G401.6 (cell line): ENCODE results near the gene STARD5.

Source experiments
- FAIRE-seq: peaks from 2 replicates; lab custom pipeline; 2012; peaks lifted over from hg19 to GRCh38; lab: Jason Lieb, UNC

STARD5 gene

DNA sequence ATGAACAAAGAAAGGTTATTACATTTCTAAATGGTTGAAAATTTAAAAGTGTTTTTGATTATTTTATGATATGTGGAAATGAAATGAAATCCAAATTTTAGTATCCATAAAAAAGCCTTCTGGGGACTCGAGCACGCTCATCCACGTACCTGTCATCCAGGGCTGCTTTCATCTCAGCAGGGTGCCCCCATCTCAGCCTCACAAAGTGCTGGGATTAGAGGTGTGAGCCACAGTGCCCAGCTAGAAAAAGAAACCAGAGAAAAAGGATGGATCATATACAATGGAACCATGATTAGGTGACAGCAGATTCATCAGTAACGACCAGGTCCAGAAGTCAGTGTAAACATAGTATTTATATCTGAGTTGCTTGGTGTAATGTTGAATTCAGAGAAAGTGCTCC lies 49.7 kb downstream of the STARD5 start:
- FAIRE-seq: no peak

DNA sequence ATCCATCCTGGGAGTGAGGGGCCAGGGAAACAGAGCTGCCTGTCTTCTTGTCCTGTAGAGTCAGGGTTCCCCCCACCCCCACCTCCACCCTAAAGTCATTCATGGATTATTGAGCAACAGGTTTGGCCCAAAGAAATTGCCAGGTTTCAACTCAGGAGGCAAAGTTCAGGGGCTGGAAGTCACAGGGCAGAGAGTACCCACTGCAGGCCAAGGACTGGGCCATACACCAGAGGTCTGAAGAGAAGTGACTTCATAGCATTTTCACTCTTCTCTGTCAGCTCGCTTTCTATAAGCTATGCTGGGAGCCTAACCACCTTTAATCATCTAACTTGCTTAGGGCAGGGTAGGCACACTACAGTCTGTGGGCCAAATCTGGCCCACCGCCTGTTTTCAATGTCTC lies 50.1 kb downstream of the STARD5 start:
- FAIRE-seq: no peak

DNA sequence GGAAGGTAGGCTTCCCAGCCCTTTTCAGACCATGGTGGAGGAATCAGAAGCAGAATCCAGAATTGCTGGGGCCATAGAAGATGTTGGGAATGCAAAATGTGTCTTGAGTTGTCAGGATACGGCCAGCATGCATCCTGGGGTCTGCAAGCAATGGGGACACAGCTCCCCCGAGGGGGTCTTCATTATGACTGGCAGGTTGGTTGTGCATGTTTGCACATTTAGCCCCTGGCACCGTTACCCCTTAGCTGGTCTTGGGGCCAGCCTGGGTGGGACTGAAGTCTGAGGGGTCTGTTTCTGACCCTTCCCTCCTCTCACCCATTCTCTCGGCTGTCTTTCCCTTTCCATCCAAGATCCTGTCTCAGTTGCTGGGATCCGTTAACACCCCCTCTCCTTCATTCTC lies 50.7 kb downstream of the STARD5 start:
- no peak for FAIRE-seq

DNA sequence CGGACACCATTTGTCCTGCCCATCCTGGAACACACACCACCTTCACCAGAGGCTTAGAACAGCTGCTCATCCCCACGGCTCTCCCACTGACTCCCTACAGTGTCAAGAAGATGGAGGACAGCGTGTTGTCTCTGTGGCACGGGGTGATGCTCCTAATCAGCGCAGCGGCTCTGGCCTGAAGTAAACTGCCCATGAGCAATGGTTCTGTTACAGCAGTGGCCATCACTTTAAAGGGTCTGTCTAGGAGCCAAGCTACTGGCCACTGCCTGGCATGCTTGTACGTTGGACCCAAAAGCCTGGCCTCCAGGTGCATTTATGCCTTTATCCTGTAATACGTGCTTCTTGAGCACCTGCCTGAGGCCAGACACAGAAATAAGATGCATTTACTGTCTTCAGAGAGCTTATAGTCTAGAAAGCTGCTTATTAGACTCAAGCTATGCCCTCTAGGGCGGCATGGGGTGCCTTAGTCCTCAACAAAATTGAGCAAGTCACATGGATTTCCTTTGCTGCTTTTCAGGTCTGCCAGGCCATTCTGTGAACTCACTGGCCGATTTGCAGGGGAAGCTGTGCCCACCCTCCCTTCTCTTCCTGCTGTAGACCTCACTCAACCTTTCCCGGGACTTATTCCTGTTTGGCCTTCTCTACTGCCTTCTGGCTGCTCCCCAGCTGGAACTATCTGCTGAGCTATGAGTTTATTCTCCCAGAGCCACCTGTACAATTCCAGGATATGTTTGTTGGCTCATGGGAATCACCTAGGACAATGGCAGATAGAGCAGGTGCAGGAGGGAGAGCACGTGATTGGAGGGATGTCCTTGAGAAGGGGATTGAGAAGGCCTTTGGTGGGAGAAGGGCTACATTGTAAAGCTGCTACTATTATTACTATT lies 51.9 kb downstream of the STARD5 start:
- no peak for FAIRE-seq

DNA sequence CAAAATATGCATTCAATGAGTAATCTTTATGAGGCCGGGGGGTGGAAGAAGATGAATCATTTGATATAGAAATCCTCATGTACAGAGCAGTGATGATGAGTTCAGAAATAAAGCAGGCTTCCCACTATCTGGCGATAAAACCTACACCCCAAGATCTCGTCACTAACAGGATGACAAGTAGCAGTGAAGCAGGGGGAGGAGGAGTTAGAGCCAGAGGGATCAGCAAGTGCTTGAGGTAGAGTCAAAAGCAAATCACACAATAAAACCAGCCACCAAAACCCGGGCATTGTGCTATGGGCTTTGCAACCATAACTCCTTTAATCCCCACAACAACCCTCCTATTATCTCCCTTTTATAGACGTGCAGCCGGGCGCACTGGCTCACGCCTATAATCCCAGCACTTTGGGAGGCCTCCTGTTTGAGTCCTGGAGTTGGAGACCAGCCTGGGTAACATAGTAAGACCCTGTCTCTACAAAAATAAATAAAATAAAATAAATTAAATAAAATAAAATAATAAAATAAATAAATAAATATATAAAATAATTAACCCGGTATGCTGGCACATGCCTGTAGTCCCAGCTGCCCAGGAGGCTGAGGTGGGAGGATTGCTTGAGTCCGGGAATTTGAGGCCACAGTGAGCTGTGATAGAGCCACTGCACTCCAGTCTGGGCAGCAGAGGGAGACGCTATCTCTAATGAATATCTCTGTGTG lies 53.0 kb downstream of the STARD5 start:
- no peak for FAIRE-seq

DNA sequence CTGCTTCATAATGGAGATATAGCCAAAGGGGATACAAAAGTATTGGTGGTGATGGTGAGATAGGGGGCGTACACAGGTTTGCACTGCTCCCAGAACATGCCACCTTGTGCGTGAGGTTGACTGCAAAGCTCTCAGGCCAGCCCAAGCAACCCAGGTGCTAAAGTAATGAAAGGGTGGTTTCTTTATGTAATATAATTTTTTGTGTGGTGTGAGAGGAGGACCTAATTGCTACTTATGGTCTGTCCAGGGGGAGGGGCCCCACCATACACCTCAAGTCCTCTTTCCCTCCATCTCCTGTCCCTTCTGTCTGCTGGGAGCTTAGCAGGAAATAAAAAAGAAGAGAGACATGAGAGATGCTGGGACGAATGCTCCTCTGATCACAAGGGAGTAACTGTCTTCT lies 53.8 kb downstream of the STARD5 start:
- FAIRE-seq: no peak

DNA sequence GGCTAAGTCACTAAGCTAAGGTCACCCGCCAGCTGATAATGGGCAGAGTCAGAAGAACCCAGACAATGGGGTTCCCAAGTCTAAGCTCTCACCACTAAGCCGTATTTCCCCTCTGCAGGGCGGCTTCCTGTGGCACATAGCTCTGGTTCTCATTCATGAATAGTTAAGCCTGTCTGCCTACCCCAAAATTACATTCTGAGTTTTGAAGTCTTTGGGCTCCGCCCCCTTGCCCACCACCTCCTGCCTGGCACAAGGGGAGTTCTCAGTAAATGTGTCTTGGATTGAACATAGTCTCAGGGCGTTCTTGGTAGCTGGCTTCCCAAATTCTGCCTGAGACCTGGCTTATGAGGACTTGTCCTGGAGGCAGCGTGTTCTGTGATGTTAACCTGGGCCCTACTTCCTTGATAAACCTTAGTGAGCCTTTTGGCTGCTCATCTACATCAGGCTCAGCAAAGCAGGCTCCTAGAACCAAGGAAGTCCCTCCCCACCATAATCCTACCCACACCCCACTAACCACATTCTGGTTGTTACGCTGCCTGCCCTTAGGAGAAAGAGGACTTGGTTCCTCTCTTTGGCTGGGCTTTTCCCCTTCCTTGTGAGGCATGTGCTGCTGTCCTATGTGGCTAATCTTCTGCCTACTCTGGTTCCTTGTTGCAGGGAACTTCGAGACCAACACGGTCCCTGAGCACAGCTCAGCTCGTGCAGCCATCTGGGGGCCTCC lies 54.9 kb downstream of the STARD5 start:
- FAIRE-seq: no peak

DNA sequence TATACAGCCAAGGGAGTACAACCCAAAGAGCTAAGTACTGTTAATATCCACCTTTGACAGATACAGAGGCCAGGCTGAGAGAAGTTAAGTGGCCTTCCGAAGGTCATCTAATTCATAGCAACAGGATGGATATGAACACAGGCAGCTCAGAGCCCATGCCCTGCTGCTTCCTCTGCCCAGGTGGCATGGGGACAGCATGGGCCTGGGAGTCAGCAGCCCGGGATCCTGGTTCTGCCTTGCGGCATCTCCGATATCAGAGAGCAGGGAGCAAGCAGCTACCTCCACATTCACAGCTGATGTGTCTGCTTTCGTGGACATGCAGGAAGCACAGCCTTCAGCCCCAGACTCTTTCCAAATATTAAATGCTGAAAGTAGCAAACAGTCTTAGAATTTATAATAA lies 55.6 kb downstream of the STARD5 start:
- no peak for FAIRE-seq

DNA sequence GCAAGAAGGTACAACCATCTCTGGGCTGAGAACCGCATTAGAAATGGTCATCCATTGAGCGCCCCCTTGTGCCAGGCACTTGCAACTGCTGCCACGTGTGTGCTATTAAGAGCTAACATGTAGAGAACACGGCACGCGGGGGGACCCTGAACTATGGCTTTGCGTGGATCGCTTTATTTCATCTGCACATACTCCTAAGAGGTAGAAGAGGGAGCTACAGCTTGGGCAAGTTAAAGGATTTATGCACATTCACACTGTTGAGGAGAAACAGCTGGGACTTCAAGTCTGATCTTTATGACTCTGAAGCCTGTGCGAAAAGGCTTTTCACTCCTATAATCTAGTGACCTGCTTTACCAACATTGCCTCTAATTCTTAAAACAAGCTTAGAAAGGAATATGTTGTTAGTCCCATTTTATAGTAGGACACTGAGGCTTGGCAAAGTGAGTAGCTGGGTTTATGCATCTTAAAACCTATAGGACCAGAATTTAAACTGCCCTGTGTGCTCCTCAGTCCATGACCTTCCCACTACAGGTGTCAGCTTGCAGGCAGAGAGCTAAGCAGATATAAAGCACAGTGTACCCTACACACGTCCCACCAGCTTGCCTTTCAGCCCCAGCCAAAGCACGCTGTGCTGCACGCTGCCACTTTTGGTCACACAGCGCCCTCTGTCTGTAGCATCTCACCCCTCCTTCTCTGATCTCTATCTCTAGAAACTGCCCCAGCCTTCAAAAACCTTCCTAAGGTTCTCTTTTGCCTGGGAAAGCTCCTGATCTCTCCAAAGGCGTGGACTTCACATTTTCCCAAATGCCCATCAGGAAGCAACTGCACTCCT lies 57.8 kb downstream of the STARD5 start:
- FAIRE-seq: no peak

DNA sequence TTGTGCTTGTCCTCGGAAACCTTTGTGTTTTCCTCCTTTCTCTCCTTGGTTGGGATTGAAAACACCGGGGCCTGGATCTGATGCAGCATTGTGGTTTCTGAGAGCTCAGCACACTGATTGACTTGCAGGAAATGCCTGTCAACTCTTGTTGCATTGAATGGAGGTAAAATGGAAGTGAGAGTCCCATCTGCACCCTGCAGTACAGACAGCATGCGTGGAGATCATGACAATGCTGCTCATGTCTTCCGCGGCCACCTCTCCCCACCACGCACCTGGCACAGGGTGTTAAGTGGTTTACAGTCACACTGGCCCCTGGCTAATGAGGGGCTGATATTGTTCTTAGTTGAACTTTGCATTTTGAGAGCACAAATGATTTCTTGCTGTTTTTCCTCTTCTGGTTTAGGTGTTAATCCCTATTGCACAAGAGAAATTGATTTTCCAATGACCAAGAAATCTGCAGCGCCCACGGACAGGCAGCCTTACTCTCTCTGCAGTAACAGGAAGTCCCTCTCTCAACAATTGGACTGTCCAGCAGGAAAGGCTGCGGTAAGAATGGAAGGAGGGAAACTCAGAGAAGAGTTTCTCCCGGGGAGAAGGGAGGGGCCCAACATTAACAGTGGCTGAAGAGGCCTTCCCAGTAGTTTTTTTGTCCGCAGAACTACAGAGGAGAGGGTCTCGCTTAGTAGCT lies 58.5 kb downstream of the STARD5 start:
- FAIRE-seq: no peak

DNA sequence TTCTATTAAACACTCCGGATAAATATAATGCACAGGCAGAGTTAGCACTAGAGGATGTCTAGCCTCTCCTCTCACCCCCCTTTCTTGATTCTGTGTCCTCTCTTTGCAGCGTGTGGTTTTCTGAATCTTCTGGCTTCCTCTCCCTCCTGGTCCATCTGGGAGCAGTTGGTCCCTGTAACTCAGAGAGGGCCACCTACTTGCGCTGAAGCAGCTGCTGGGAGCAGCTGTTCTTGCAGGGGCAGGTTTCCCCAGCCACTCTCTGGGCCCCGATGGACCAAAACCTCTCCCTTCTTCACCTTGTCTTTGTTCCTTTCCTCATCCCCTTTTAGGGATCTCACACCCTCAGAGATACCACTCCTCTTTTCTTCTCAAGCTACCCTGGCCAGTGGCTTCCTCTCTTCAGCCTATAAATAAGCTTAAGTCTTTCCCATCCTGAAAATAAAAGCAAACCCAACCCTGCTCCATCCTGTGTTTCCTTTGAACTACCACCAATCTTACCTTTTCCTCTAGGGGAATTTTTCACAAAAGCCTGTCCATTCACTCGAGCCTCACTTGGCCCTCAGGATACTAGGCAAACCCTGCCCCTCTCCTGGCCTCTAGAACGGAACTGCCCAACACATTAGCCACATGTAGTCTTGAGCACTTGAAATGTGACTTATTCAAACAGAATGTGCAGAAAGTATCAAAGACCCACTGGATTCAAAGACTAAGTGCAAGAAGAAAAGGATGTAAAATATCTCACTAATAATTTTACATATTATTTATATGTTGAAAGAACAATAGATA lies 59.7 kb downstream of the STARD5 start:
- no peak for FAIRE-seq

DNA sequence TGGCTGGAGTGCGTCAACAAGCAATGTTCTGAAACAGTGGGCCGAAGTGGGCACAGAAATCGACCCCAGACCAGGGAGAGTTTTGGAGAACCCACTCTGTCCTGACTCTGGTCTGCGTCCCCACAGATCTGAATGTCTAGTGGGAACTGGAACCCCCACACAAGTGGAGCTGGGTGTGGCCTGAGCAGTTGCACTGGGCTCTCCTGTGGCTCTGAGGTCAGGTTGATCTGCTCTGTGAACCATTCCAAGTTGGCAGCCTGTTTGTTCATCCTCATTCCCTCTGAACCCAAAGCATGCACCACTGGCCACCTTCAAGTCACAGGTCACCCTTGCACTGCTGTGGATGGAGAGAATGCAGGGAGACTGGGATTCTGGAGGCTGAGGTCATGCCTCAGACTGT lies 60.5 kb downstream of the STARD5 start:
- FAIRE-seq: no peak

DNA sequence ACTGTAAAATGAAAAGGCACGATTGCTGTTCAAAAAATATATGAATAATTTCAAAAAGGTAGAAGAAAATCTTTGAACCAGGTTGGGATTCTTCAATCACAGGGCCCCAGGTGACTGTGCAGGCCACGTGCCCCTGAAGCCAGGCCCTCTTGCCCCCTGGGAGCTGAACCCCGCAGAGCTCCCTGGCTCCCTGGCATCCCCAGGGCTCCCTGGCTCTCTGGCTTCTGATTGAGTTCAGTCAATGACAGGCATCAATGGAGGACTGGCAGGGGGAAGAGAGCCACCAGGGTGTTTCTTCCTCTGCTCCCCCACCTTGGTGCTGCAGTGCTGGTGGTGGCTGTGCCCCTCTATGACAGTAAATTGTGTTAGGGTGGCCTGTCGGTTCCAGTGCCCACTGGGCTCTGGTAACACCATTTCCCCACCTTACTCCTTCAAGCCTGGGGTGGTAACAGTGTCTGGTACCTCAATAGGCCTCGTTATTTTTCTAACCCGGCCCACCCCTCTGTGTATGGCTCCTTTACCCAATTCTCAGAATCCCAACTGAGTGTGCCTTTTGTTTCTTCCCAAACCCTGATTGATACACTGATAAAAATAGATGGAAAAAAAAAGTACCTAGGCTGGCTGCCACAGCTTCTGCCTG lies 62.6 kb downstream of the STARD5 start:
- no peak for FAIRE-seq

DNA sequence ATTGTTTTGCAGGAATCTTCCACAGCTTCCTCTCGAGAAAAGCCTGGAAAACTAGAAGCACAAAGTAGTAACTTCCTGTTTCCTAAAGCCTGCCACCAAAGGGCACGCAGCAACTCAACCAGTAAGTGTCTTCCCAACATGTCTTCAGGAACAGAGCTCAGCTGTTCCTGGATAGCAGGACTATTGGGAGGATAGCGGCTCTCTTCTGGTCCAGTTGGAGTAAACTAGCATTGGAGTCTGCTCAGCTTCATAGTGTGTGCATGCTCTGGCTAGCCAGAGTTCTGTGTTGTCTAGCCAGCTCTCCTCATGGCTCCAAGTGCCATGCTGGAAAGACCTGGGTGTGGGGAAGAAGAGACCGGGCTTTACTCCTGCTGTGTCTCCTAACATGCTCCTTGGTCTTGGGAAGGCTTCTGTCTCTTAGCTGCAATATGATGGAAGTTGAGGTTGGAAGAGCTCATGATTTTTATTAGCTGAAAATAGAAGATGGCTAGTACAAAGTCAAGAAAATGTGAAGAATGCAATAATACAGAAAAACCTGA lies 64.1 kb downstream of the STARD5 start:
- FAIRE-seq: no peak
